Nephron progenitor cell (in vitro differentiated cells): ENCODE results near the gene PLEKHD1.
"Not testable (repeated sequence)": the region's sequence is repeated elsewhere in the genome, so short reads cannot be mapped to it uniquely, and the experiment has no call there.

Source experiments
- DNase-seq: peaks from one replicate; pipeline ENCODE4 v3.0.0; 2021
- H3K27ac Mint-ChIP-seq: 2 replicates; pipeline ENCODE4 v1.8.0; 2021; ENCODE audit warnings: mild to moderate bottlenecking, moderate library complexity, mixed read lengths
- H3K27me3 Mint-ChIP-seq: 2 replicates; pipeline ENCODE4 v1.8.0; 2021; ENCODE audit warnings: mild to moderate bottlenecking, low read depth, mixed read lengths; ENCODE audit not compliant: poor library complexity
- H3K36me3 Mint-ChIP-seq: 2 replicates; pipeline ENCODE4 v1.8.0; 2021; ENCODE audit warnings: low read depth, mixed read lengths
- H3K4me1 Mint-ChIP-seq: 2 replicates; pipeline ENCODE4 v1.8.0; 2021; ENCODE audit warnings: mixed read lengths
- H3K4me3 Mint-ChIP-seq: 2 replicates; pipeline ENCODE4 v1.8.0; 2021; ENCODE audit warnings: mild to moderate bottlenecking, moderate library complexity, mixed read lengths
- H3K9me3 Mint-ChIP-seq: 2 replicates; pipeline ENCODE4 v1.8.0; 2021; ENCODE audit warnings: mild to moderate bottlenecking, moderate library complexity, mixed read lengths
- CTCF ChIP-seq: fragments of 200-600 bp; sonication (generic); IDR thresholded peaks from 2 replicates; pipeline ENCODE4 v1.5.0; 2021; ENCODE audit warnings: antibody characterized with exemption

Gene PLEKHD1

GRCh38 chr14:69491193-69491592, 6.7 kb downstream of the PLEKHD1 start:
- peaks cover 85% of the 10 kb centered on the region for H3K27me3 Mint-ChIP-seq
- no peak overlapping the region for H3K27ac Mint-ChIP-seq
- TF ChIP-seq CTCF, result no peak
- no peak overlapping the region for H3K4me3 Mint-ChIP-seq
- DNase-seq, result no peak
- peaks cover 7% of the 10 kb centered on the region for H3K4me1 Mint-ChIP-seq
- H3K36me3 Mint-ChIP-seq, result no peaks in the 10 kb centered on the region
- no peaks in the 10 kb centered on the region for H3K9me3 Mint-ChIP-seq

- Mint-ChIP-seq H3K9me3 (no peaks in the 10 kb centered on the region), H3K4me1 (no peaks in the 10 kb centered on the region), H3K4me3 (no peak overlapping the region), H3K36me3 (no peaks in the 10 kb centered on the region), H3K27ac (no peak overlapping the region), H3K27me3 (peaks cover 69% of the 10 kb centered on the region)
- TF ChIP-seq CTCF, result no peak
- no peak for DNase-seq
Observed at GRCh38 chr14:69493038-69493437, 8.5 kb downstream of the PLEKHD1 start.

- Mint-ChIP-seq H3K4me3 (no peak overlapping the region), H3K36me3 (no peaks in the 10 kb centered on the region), H3K27ac (no peak overlapping the region), H3K4me1 (no peaks in the 10 kb centered on the region), H3K27me3 (peaks cover 66% of the 10 kb centered on the region), H3K9me3 (no peaks in the 10 kb centered on the region)
- no peak for DNase-seq
- no peak for TF ChIP-seq CTCF
Observed at GRCh38 chr14:69493791-69494190, 9.3 kb downstream of the PLEKHD1 start.

GRCh38 chr14:69495341-69495921, 10.9 kb downstream of the PLEKHD1 start:
- no peaks in the 10 kb centered on the region for H3K4me1 Mint-ChIP-seq
- H3K4me3 Mint-ChIP-seq, result no peak overlapping the region
- H3K27me3 Mint-ChIP-seq, result peaks cover 57% of the 10 kb centered on the region
- no peaks in the 10 kb centered on the region for H3K9me3 Mint-ChIP-seq
- H3K36me3 Mint-ChIP-seq, result no peaks in the 10 kb centered on the region
- DNase-seq, result no peak
- H3K27ac Mint-ChIP-seq, result no peak overlapping the region
- TF ChIP-seq CTCF, result no peak

- DNase-seq, H3K36me3 Mint-ChIP-seq, H3K4me1 Mint-ChIP-seq, H3K4me3 Mint-ChIP-seq, H3K27ac Mint-ChIP-seq, H3K9me3 Mint-ChIP-seq: not testable (repeated sequence)
- peaks cover 40% of the 10 kb centered on the region for H3K27me3 Mint-ChIP-seq
Observed at GRCh38 chr14:69497866-69498265, 13.3 kb downstream of the PLEKHD1 start.

- not testable (repeated sequence) for H3K27ac Mint-ChIP-seq, H3K36me3 Mint-ChIP-seq, H3K4me1 Mint-ChIP-seq, H3K4me3 Mint-ChIP-seq, DNase-seq, H3K9me3 Mint-ChIP-seq
- peaks cover 36% of the 10 kb centered on the region for H3K27me3 Mint-ChIP-seq
Observed at GRCh38 chr14:69498286-69498685, 13.8 kb downstream of the PLEKHD1 start.

- Mint-ChIP-seq H3K27ac (no peak overlapping the region), H3K27me3 (peaks cover 30% of the 10 kb centered on the region), H3K4me1 (peaks cover 5% of the 10 kb centered on the region), H3K4me3 (no peak overlapping the region), H3K36me3 (no peaks in the 10 kb centered on the region), H3K9me3 (no peaks in the 10 kb centered on the region)
- no peak for TF ChIP-seq CTCF
- no peak for DNase-seq
Observed at GRCh38 chr14:69499436-69499835, 14.9 kb downstream of the PLEKHD1 start.
